Measurements from ENCODE around the gene SEC14L5. TPM values are rescaled to one million over a fixed set of nuclear protein-coding genes. Genes with fewer than 3 reads are reported as not detected.
"Not testable (repeated sequence)": the region's sequence is repeated elsewhere in the genome, so short reads cannot be mapped to it uniquely, and the experiment has no call there.

SEC14L5 gene
- polyA plus RNA-seq, 12 donors, result 0.35 to 1.5 (median 0.75) TPM; not detected in 1

DNA sequence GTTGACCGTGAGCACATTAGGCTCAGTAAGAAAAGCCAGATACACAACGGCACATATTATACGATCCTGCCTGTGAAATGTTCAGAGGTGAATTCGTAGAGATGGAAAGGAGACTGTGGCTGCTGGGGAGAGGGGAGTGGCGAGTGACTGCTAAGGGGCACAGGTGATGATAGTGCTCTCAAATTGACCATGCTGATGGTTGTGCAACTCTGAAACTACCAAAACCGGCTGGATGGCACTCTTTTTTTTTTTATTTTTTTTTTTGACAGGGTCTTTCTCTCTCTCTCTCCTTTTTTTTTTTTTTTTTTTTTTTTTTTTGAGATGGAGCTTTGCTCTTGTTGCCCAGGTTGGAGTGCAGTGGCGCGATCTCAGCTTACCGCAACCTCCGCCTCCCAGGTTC, 8.1 kb upstream of the SEC14L5 start:
- DNase-seq, result no peak

DNA sequence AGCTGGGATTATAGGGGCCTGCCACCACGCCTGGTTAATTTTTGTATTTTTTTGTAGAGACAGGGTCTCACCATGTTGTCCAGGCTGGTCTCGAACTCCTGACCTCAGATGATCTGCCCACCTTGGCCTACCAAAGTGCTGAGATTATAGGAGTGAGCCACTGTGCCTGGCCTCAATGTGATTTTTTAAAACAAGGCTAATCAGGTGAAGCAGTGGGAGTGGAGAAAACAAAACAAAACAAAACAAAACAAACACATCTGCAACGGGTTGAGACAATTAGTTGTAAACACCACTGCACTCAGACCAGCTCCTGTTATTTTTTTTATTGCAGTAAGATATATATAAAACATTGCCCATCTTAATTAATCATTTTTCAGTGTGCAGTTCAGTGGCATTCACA, 6.5 kb upstream of the SEC14L5 start:
- DNase-seq, result not testable (repeated sequence)

DNA sequence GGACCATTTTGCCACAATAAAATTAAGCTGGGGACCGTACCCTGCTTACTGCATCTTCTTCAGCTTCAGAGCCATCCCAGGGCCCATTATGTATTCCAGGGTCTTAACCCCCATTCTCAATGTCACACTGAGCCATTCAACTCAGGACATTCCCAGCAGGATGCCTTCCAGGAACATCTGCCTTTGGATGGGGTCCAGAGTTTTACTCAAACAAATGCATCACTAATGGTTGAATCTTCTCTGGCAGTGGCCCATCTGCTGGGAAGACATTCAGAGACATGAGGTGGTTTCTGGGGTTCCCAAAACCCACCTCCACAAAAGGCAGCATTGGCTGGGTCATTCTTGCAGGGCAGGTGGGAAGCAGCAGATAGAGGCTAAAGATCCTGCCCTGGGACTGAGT, 3.4 kb upstream of the SEC14L5 start:
- DNase-seq, result no peak

DNA sequence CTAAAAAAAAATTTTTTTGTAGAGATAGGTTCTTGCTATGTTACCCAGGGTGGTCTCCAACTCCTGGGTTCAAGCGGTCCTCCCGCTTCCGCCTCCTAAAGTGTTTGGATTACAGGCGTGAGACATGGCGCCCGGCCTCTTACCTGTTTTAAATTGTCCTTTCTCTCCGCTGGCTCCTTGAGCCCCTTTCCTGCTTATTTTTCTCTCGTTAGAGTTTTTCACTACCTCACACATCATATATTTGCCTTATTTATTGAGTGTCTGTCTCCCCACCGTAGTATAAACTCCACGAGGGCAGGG, 760 bp upstream of the SEC14L5 start:
- no peak for DNase-seq

DNA sequence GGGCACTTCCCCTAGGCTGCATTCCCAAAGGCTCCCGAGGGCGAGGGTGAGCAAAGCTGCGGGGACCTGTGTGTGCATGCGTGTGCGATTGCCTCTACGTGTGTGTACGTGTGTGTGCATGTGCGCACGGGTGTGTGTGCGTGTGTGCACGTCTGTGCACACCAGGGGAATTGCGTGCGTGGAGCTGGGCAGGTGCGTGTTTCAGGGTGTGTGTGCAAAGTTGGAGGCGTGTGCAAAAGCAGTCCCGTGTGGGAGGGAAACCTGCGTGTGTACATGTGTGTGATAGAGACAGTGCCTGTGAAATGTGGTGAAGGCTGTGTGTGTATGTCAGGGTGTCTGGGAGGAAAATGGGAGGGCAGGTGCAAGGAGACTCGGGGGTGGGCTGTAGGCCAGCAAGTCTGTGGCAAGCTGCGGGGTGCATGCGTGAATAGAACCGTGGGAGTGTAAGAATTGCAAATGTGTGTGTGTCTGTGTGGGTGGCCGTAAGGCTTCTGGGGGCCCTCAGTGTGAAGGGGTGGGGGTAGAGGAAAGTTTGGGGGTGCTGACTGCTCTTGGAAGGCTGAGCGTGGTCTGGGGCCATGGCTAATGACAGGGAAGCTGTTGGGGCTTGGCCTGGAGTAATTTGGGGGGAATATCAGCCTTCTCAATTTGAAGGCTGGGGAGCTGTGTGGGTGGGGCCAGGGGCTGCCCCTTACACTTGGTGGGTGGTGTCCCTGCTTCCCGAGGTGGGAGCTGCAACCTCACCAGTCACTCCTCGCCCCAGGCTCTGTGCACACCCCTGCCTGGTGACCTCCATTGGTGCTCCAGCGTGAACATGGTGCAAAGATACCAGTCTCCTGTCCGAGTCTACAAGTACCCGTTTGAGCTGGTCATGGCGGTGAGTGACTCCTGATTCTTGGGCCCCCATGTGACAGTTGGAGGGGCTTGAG, 644 bp downstream of the SEC14L5 start:
- no peak for DNase-seq

DNA sequence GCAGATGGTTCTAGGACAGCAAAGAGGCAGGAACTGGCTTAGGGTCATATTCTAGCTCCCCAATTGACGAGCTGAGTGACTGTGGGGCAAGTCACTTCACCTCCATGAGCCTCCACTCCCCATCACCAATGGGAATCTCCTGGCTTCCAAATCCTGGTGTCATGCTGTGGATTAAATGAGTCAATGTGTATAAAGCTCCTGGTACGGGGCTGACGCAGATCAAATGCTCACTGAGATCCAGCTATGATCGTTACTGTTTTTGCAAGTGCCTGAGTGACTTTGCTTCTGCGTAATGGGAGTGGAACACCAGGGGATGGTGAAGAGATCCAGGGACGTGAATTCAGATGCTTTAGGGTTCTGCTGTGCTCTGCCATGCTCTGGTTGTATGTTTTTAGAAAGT, 2.4 kb downstream of the SEC14L5 start:
- DNase-seq, result no peak

DNA sequence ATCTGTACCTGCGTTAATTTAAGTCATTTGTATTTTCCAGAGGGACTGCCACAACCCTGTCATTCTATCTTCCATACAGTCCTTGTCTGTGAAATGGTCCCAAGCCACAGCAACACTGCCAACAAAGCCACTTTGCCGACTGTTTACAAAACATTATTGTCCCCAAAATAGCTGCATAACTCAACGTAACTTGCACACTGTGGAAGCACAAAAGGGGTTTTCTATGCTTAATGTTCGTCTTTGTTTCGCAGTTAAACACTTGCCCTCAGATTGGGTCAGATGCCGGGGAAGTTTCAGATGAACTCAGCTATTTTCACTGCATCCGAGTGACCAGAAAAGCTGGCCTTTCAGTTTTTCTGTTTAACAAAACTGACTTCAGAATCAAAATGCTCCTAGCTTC, 4.6 kb downstream of the SEC14L5 start:
- no peak for DNase-seq

DNA sequence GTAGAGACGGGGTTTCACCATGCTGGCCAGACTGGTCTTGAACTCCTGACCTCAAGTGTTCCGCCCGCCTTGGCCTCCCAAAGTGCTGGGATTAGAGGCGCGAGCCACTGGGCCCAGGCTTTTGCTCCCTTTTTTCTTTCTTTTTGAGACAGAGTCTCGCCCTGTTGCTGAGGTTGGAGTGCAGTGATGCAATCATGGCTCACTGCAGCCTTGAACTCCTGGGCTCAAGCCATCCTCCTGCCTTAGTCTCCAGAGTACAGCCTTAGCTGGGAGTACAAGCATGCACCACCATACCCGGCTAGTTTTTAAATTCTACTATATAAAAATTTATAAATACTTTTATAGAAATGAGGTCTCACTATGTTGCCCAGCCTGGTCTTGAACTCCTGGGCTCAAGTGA, 5.4 kb downstream of the SEC14L5 start:
- DNase-seq, result not testable (repeated sequence)

DNA sequence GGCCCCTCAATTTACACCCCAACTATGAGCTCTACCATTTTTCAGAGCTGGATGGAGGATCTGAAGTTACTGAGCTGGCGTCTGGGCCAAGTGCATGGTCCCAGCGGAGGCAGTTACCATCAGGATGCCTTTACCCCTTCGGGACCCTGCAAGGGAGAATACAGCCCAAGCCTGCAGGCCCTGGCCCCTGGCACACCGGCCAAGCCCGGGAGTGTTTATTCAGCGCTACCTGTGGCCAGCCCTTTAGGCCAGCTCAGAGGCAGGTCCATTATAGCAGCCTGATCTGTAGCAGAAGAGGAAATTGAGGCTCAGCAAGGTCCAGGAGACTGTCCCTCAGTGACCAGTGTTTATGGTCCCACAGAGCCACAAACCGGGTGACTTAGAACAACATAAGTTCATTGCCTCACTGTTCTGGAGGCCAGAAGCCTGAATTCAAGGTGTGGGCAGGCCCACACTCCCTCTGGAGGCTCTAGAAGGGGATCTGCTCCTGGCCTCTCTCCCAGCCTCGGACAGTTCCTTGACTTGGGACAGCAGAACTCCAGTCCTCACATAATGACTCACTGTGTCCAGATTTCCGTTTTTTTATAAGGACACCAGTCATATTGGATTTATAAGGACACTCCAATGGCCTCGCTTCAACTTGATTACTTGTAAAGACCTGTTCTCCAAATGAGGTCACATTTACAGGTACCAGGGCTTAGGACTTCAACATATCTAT, 8.8 kb downstream of the SEC14L5 start:
- DNase-seq, result no peak

DNA sequence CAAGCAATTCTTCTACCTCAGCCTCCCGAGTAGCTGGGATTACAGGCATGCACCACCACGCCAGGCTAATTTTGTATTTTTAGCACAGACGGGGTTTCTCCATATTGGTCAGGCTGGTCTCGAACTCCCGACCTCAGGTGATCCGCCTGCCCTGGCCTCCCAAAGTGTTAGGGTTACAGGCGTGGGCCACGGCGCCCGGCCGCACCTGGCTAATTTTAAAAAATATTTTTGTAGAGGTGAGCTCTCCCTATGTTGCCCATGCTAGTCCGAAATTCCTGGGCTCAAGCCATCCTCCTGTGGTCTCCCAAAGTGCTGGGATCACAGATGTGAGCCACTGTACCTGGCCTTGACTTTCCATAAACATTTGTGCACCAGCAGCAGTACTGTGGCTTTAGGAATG, 10.1 kb downstream of the SEC14L5 start:
- DNase-seq, result not testable (repeated sequence)

DNA sequence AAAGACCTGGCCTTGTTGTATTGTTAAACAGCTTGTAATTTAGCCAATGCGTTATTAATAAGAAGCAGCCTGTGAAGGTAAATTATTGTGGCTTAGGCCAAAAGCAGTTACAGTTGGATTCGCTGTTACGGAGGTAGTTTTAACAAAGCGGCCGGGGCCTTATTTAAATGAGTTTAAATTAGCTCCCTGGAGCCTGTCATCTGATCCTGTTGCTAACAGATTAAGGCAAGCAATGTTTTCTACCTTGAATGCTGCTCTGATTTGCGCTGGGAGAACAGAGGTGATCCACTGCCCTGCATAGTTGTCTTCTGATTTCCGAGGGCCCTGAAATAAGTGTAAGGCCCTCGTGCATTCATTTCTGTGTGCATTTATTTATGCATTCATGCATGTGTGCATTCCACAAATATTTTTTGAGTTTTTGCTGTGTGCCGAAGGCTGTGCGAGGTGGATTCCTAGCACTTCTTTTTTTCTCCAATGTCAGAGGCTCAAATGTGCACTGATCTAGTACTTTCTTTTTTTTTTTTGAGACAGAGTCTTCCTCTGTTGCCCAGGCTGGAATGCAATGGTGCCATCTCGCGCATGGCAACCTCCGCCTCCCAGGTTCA, 10.9 kb downstream of the SEC14L5 start:
- no peak for DNase-seq

DNA sequence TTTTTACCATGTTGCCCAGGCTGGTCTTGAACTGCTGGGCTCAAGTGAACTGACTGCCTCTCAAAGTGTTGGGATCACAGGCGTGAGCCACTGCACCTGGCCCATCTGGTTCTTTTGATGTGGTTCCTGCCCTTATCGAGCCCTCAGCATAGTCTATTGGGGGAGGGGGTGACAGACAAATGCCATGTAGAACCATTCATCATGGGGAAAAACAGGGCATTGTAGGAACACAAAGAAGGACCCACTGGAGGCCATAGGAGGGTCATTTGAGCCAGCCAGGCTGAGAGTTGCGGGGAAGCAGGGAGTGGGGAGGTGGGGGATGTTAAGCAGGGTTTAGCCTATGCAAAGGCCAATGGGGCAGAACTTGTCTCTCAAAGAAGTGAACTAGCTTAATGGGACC, 11.9 kb downstream of the SEC14L5 start:
- DNase-seq, result no peak

DNA sequence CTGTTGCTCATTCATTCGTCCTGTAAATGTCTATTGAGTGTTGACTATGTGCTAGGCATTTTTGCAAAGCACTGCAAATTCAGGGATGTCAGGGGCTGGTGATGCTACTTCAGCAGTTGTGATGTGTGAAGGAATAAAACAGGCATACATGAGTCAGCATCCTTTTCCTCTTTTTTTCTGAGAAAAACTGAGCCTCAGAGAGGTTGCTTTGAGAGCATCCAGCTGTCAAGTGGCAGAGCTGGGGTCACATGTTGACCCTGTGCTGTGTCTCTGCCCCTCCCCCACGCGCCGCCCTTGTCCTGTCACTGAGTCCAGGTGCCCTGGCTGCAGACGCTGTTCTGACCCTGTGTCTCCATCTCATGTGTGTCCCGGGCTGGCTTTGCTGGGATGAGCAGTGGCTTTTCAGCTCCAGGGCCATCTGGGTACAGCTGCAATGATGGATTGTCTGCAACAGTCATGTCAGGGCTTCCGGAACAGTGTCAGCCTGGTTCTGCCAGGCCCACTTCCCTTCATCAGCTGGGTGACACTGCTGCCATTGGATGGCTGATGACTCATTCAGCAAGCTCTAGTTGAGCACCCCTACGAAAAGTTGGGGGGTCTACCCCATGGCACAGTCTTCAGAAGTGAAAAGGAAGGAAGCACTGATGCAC, 14.9 kb downstream of the SEC14L5 start:
- no peak for DNase-seq

DNA sequence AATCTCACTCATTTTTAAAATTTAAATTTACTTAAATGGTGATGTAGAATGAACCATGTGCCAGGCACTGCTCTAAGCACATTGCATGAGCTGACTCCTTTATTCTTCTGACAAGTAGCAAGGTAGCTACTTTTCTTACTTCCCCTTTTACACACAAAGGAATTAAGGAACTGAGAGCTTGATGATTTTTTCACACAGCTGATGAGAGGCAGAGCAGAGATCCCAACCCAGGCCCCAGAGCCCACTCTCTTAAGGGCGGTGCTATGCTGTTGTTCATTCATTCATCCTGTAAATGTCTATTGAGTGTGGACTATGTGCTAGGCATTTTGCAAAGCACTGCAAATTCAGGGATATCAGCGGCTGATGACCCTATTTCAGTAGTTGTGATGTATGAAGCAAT, 17.9 kb downstream of the SEC14L5 start:
- no peak for DNase-seq

DNA sequence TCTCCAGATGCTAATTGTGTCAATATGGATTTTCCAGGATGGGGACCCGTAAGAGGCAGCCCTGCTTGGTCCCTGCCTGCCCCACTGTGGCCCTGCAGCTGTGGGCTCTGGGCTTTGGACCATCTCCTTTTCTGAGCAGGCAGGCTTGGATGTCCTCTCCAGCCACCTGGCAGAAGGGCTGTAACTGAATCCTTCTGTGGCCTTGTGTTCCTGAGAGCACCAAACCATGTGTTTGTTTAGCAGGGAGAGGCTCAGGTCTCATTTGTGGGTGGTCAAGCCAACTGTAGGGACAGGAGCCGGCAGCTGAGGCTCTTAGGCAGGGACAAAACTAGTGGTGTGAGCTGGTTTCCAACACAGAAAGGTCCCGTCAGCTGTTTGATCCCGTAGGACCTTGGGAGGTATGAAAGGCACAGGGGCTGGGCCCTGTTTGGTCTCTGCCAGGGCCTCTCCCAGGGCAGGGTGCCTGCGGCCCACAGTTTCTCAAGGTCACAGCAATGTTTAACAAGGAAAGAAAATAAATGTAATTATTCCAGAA, 18.5 kb downstream of the SEC14L5 start:
- DNase-seq, result no peak

DNA sequence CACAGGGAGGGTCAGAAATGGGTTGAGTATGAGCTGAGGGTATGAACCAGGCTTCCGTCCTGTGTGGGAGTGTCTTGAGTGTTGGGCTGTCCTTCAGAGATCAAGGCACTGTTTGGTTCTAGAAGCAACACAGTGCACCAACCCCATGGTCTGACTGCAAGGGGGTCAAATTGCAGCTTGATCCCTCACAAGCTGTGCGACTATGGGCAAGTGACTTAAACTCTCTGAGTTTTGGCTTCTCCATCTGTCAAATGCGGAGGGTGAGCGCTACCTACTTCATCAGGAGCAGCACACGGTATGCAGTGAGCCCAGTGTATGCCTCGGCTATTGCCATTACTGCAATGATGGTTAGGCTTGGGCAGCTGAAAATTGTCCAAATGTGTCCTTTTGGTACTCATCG, 21.0 kb downstream of the SEC14L5 start:
- DNase-seq, result no peak

DNA sequence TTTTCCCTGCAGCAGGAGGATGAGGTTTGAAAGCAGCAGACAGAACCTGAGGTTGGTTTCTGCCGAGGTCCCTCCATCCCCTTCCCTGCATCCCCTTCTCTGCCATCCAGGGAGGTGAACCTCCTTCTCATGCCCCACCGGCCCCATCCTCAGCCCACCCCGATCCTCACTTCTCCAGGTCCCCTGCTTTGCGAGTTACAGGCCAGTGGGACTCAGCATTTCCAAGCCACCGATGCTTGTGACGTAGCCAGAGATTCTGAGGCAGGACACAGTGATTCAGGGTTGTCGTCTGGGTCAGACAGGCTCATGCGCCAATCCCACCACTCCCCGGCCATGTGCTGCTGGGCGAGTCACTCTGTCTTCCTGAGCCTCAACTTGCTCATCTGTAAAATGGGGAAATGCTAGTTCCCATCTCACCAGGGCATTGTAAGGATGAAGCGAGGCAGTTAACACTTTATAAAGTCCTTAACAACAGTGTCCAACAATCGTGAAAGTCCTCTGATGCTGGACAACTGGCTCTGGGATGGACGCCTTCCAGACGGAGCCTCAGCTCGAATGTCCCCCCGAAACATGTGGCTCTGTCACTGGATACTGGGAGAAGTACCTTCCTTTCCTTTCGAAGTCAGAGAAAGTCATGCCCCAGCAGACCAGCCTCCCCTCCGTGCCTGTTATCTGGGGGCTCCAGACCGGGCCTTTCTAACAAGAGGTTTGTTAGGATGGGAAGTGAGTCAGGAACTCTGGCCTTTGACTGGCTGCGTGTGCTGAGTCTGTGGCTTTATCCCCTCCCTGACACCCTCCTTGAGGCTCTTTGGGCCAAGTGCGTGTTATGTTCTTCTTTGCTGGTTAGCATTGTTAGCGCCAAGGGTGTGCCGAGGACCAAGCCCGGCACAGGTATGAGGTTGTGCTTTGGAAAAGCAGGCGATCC, 21.9 kb downstream of the SEC14L5 start:
- no peak for DNase-seq

DNA sequence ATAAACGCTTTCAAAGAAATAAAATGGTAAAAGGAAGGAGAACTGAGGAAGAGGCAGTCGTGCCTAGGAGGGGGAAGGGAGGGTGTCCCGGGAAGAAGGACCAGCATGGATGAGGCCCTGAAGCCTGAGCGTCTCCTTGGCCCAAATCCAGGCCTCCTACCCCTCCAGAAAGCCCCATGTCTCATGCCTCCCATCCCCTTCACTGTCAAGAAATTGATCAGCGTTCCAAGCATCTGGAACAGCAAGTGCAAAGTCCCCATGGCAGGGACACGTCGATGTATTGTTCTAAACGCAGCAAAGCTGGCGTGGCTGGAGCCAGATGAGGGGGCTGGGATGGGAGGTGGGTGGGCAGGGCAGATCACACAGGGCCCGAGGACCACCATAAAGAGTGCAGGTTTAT, 22.6 kb downstream of the SEC14L5 start:
- no peak for DNase-seq

DNA sequence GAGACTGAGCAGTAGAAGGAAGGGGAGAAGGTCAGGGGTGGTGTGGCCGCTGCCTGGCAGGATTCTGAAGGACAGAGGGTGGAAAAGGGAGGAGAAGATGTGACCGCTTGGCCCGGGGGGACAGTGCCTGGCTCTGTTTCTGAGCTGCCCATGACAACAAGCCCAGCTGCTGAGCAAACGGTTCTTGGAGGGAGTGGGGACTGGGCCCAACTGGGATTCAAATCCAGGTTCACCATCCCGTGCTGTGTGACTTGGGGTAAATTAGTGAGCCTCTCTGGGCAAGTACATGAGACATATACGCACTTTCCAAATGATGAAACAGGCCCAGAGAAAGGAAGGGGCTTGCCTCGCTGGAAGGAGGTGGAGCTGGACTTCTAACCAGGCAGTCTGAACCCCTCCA, 23.3 kb downstream of the SEC14L5 start:
- DNase-seq, result no peak

DNA sequence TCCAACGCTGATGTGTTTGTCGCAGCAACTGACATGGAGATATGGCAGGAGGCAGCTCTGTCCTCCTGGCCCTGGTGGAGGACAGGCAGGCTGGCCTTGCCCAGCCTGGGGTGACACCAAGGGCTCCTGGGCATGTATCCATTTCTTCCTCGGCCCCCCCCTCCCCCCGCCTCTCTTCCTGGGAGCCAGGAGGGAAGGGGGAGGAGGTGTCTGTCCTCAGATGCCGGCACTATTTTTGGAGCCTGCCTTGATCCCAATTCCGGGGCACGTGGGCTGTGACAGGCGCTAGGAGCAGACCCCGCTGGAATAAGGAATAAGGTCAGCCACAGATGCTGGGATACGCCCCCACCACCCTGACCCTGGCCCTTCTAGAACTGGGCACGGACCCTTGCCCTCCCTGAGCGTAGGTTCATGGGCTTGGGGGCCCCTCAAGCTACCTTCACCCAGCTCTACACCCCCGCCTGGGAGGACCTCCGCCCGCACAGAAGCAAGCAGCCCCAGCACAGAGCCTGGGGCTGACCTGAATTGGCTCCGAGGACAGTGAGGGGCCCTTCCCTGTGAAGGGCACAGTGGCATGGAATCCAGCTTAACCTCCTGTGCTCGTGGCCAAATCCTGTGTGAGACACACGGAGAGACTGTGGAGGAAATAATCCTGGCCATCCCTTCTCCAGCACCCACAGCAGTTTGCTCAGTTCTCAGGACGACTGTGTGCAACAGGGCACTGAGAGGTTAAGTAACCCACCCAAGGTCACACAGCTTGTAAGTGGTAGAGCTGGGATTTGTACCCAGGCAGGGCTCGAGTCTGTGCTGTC, 24.1 kb downstream of the SEC14L5 start:
- no peak for DNase-seq

All from muscle of arm (tissue), 12 donors.